Measurements from ENCODE around the gene ARF6.

- no peak for TF ChIP-seq EZH2 (IDR thresholded peaks at IDR 0.05; ENCODE audit: borderline replicate concordance, low read length)
- TF ChIP-seq, protein P1, sequence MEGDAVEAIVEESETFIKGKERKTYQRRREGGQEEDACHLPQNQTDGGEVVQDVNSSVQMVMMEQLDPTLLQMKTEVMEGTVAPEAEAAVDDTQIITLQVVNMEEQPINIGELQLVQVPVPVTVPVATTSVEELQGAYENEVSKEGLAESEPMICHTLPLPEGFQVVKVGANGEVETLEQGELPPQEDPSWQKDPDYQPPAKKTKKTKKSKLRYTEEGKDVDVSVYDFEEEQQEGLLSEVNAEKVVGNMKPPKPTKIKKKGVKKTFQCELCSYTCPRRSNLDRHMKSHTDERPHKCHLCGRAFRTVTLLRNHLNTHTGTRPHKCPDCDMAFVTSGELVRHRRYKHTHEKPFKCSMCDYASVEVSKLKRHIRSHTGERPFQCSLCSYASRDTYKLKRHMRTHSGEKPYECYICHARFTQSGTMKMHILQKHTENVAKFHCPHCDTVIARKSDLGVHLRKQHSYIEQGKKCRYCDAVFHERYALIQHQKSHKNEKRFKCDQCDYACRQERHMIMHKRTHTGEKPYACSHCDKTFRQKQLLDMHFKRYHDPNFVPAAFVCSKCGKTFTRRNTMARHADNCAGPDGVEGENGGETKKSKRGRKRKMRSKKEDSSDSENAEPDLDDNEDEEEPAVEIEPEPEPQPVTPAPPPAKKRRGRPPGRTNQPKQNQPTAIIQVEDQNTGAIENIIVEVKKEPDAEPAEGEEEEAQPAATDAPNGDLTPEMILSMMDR (conservative IDR thresholded peaks at IDR 0.05 in 1 of 2, IDR thresholded peaks at IDR 0.05 in 1 of 2; ENCODE audit: extremely low read depth in 1 of 2, insufficient read depth in 1 of 2, low read depth in 1 of 2, low read length in 2 of 2): no peak
Measured at GRCh38 chr14:49886523-49886922, 6.4 kb upstream of the ARF6 start.

Measured in mammary epithelial cell (primary cell).